Gastroesophageal sphincter (tissue), 4 donors: ENCODE data around the gene DEDD2. TPM values are rescaled to one million over a fixed set of nuclear protein-coding genes. Genes with fewer than 3 reads are reported as not detected.

ENCODE experiments used
- ATAC-seq: fragments of 150-250 bp; one replicate; pipeline ENCODE4 v1.9.1; 2016; ENCODE audit warnings: mild to moderate bottlenecking, moderate library complexity
- H3K27ac ChIP-seq, 4 donors: fragments of 200-600 bp; sonication (generic) in 3 of 4; 1 replicate in 3 of 4; 2 replicates in 1 of 4; pipeline ENCODE4 v1.5.1; 2016 to 2019
- H3K27me3 ChIP-seq: fragments of 200-600 bp; sonication (generic); one replicate; pipeline ENCODE4 v1.5.1; 2019
- H3K36me3 ChIP-seq, 2 donors: fragments of 200-600 bp; sonication (generic); one replicate each; pipeline ENCODE4 v1.5.1; 2019; ENCODE audit warnings: control low read depth in 1 of 2
- H3K4me1 ChIP-seq, 3 donors: fragments of 200-600 bp; sonication (generic); 1 replicate in 2 of 3; 2 replicates in 1 of 3; pipeline ENCODE4 v1.5.1; 2016 to 2019; ENCODE audit warnings: control low read depth in 2 of 3
- H3K4me3 ChIP-seq, 2 donors: fragments of 200-600 bp; sonication (generic); one replicate each; pipeline ENCODE4 v1.5.1; 2019; ENCODE audit warnings: mild to moderate bottlenecking in 1 of 2, moderate library complexity in 1 of 2
- H3K9me3 ChIP-seq, 3 donors: fragments of 200-600 bp; sonication (generic); one replicate each; pipeline ENCODE4 v1.5.1; 2017 to 2019; ENCODE audit warnings: control low read depth in 2 of 3
- CTCF ChIP-seq, 4 experiments: fragments of 200-600 bp in 2 of 4; fragments of 450-650 bp in 2 of 4; sonication (generic) in 1 of 4; IDR thresholded peaks; one replicate each; pipeline ENCODE4 v1.5.1; 2017 to 2019; ENCODE audit warnings: antibody characterized with exemption in 4 of 4, mild to moderate bottlenecking in 2 of 4, moderate library complexity in 2 of 4
- EP300 ChIP-seq: sonication (generic); formaldehyde crosslinking; IDR thresholded peaks from one replicate; pipeline ENCODE4 v1.6.1; 2017; ENCODE audit warnings: antibody characterized with exemption, mild to moderate bottlenecking
- POLR2A ChIP-seq, 2 donors: fragments of 450-650 bp; IDR thresholded peaks; one replicate each; pipeline ENCODE4 v1.6.1; 2017; ENCODE audit warnings: antibody characterized with exemption in 2 of 2, mild to moderate bottlenecking in 2 of 2, moderate library complexity in 1 of 2
- POLR2AphosphoS5 ChIP-seq: sonication (generic); formaldehyde crosslinking; IDR thresholded peaks from one replicate; pipeline ENCODE4 v1.6.1; 2017; ENCODE audit warnings: antibody characterized with exemption
- WGBS, 2 donors: methylation state at CpG; one replicate each; pipeline ENCODE4 v1.1.5; 2018; ENCODE audit warnings: low coverage in 1 of 2; 5-methylcytosine and 5-hydroxymethylcytosine counted together
- total RNA-seq, 4 donors: library from RNA; depleted of rRNA; stranded (reverse); fragments of >200 nt; gene quantifications; one replicate each; pipeline ENCODE4 v1.1.0, GENCODE V29; 2016

The DEDD2 gene
- total RNA-seq, 4 donors from 2014 or later, result 31.1 to 39.3 (median 33.4) TPM

- TF ChIP-seq EP300 (no peak), POLR2AphosphoS5 (no peak), POLR2A (IDR thresholded peaks at IDR 0.05) (no peak), CTCF (IDR thresholded peaks at IDR 0.05) (peak; percentile 76 to 92 (median 82))
- Histone ChIP-seq H3K27me3 (peaks cover 44% of the 10 kb centered on the region), H3K4me1 (no peaks in the 10 kb centered on the region), H3K4me3 (no peak overlapping the region), H3K9me3 (no peaks in the 10 kb centered on the region), H3K36me3 (no peaks in the 10 kb centered on the region), H3K27ac (no peak overlapping the region)
- ATAC-seq, result peak; percentile 80
- WGBS, 2 donors, result no CpG with 5 or more reads among the region's 1 CpG
These were observed 33.0 kb downstream of the DEDD2 start for GRCh38 chr19:42184401-42184861.

- Histone ChIP-seq H3K36me3 (no peaks in the 10 kb centered on the region), H3K27ac (no peak overlapping the region), H3K4me1 (peaks cover 0 to 22% (median 6%) of the 10 kb centered on the region in 3 donors), H3K27me3 (peaks cover 81% of the 10 kb centered on the region), H3K9me3 (no peaks in the 10 kb centered on the region), H3K4me3 (no peak overlapping the region)
- WGBS, 2 donors, result 10 to 12% methylated on average over 11 to 13 of the region's 13 CpGs
- TF ChIP-seq EP300, result no peak
- peak in 1 of 4 experiments; percentile 9 for TF ChIP-seq CTCF (IDR thresholded peaks at IDR 0.05)
- ATAC-seq, result no peak
These were observed 38.4 kb downstream of the DEDD2 start for GRCh38 chr19:42178791-42179674.

GRCh38 chr19:42177686-42178019 is 39.8 kb downstream of the DEDD2 start:
- Histone ChIP-seq H3K4me3 (no peak overlapping the region), H3K36me3 (no peaks in the 10 kb centered on the region), H3K27ac (no peak overlapping the region), H3K4me1 (peaks cover 0 to 22% (median 6%) of the 10 kb centered on the region in 3 donors), H3K27me3 (peaks cover 82% of the 10 kb centered on the region), H3K9me3 (no peaks in the 10 kb centered on the region)
- 19 to 22% methylated on average over 3 of the region's 3 CpGs for WGBS, 2 donors
- TF ChIP-seq POLR2A (IDR thresholded peaks at IDR 0.05) (no peak), POLR2AphosphoS5 (no peak), CTCF (IDR thresholded peaks at IDR 0.05) (no peak), EP300 (no peak)
- ATAC-seq, result no peak

DNA sequence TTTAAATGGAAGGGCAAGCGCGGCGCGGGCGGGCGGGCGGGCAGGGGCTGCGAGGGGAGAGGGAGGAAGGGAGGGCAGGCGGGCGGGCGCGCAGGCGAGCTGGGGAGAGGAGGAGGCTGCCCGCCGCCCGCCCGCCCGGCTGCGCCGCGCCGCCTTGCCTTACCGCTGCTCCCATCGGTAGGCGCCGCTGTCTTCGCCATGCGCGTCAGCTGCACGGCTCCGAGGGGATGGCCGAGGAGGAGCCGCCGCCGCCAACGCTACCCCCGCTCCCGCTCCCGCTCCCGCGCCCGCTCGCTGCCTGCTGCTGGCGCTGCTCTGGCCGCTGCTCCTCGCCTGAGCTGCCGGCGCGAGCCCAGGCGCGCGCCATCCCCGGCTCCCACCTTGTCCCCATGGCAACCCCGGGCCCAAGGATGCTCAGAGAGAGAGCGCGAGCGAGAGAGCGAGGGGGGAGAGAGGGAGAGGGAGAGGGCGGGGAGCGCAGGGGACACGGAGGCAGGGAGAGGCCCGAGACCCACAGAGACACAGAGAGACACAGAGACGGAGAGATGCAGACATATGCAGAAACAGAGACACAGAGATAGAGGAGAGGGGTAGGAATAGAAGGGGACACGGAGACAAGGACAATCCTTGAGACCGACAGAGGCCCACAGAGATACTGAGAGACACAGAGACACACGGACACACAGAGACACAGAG is 40.3 kb downstream of the DEDD2 start:
- Histone ChIP-seq H3K27ac (peak overlapping the region in 2 of 4 donors; percentile 50 to 68), H3K27me3 (peaks cover 82% of the 10 kb centered on the region), H3K9me3 (no peaks in the 10 kb centered on the region), H3K4me3 (peak overlapping the region; percentile 36 to 59), H3K4me1 (peaks cover 0 to 22% (median 6%) of the 10 kb centered on the region in 3 donors), H3K36me3 (no peaks in the 10 kb centered on the region)
- TF ChIP-seq CTCF (IDR thresholded peaks at IDR 0.05) (peak in 3 of 4 experiments; percentile 36 to 55 (median 55)), POLR2AphosphoS5 (no peak)
- 1 to 2% methylated on average over 7 to 20 of the region's 66 CpGs for WGBS, 2 donors
- ATAC-seq, result peak; percentile 93
